GM21515 (cell line): ENCODE data around the gene BCL2L11.

ENCODE experiments used
- ATAC-seq: cut with Tn5 transposase; IDR thresholded peaks from one replicate; pipeline ENCODE4 v1.9.1; 2021; ENCODE audit not compliant: unreplicated experiment

BCL2L11 gene

GRCh38 chr2:111142101-111142500 lies 21.4 kb downstream of the BCL2L11 start:
- no peak for ATAC-seq

GRCh38 chr2:111143107-111143842 lies 22.6 kb downstream of the BCL2L11 start:
- ATAC-seq: no peak

GRCh38 chr2:111143843-111144198 lies 23.1 kb downstream of the BCL2L11 start:
- no peak for ATAC-seq

- ATAC-seq: peak; percentile 51
Observed at GRCh38 chr2:111145103-111145760, 24.5 kb downstream of the BCL2L11 start.

GRCh38 chr2:111145951-111146350 lies 25.2 kb downstream of the BCL2L11 start:
- ATAC-seq: no peak

GRCh38 chr2:111148225-111148873 lies 27.6 kb downstream of the BCL2L11 start:
- no peak for ATAC-seq

- no peak for ATAC-seq
Observed at GRCh38 chr2:111148925-111149324, 28.2 kb downstream of the BCL2L11 start.

GRCh38 chr2:111149882-111150455 lies 29.3 kb downstream of the BCL2L11 start:
- no peak for ATAC-seq

- ATAC-seq: no peak
Observed at GRCh38 chr2:111154758-111155157, 34.0 kb downstream of the BCL2L11 start.

- no peak for ATAC-seq
Observed at GRCh38 chr2:111155610-111156009, 34.9 kb downstream of the BCL2L11 start.

GRCh38 chr2:111156529-111156928 lies 35.8 kb downstream of the BCL2L11 start:
- ATAC-seq: no peak

- ATAC-seq: peak; percentile 57
Observed at GRCh38 chr2:111157071-111157661, 36.5 kb downstream of the BCL2L11 start.

- ATAC-seq: peak; percentile 61
Observed at GRCh38 chr2:111157798-111158197, 37.1 kb downstream of the BCL2L11 start.

- no peak for ATAC-seq
Observed at GRCh38 chr2:111159641-111160040, 38.9 kb downstream of the BCL2L11 start.

GRCh38 chr2:111160758-111161157 lies 40.0 kb downstream of the BCL2L11 start:
- ATAC-seq: no peak

- ATAC-seq: no peak
Observed at GRCh38 chr2:111161971-111162370, 41.3 kb downstream of the BCL2L11 start.

GRCh38 chr2:111162718-111163331 lies 42.1 kb downstream of the BCL2L11 start:
- no peak for ATAC-seq

GRCh38 chr2:111164078-111164477 lies 43.4 kb downstream of the BCL2L11 start:
- ATAC-seq: no peak

GRCh38 chr2:111165084-111165483 lies 44.4 kb downstream of the BCL2L11 start:
- ATAC-seq: no peak

GRCh38 chr2:111166115-111166514 lies 45.4 kb downstream of the BCL2L11 start:
- ATAC-seq: no peak
